Endothelial cell (in vitro differentiated cells): Measurements from ENCODE around the gene DYNC1I1. TPM values are rescaled to one million over a fixed set of nuclear protein-coding genes. Genes with fewer than 3 reads are reported as not detected.

Source experiments
- DNase-seq: peaks from one replicate; pipeline ENCODE4 v3.0.0; 2021; ENCODE audit warnings: low spot score
- H3K27ac Mint-ChIP-seq: one replicate; pipeline ENCODE4 v1.8.0; 2021; ENCODE audit warnings: mixed read lengths, inconsistent platforms; ENCODE audit not compliant: unreplicated experiment
- H3K27me3 Mint-ChIP-seq: one replicate; pipeline ENCODE4 v1.8.0; 2021; ENCODE audit warnings: mild to moderate bottlenecking, moderate library complexity, mixed read lengths, inconsistent platforms; ENCODE audit not compliant: unreplicated experiment
- H3K36me3 Mint-ChIP-seq: one replicate; pipeline ENCODE4 v1.8.0; 2021; ENCODE audit warnings: mild to moderate bottlenecking, low read depth, mixed read lengths, inconsistent platforms; ENCODE audit not compliant: unreplicated experiment
- H3K4me1 Mint-ChIP-seq: one replicate; pipeline ENCODE4 v1.8.0; 2021; ENCODE audit warnings: mild to moderate bottlenecking, mixed read lengths, inconsistent platforms; ENCODE audit not compliant: unreplicated experiment
- H3K4me3 Mint-ChIP-seq: one replicate; pipeline ENCODE4 v1.8.0; 2021; ENCODE audit warnings: mild to moderate bottlenecking, mixed read lengths, inconsistent platforms; ENCODE audit not compliant: unreplicated experiment
- H3K9me3 Mint-ChIP-seq: one replicate; pipeline ENCODE4 v1.8.0; 2021; ENCODE audit warnings: mixed read lengths, inconsistent platforms; ENCODE audit not compliant: unreplicated experiment
- total RNA-seq: library from RNA; stranded (reverse); fragmentation: NEBNext Ultra II Directional; extraction: Animal tissue kit (Norgen Biotek cat#: 25700); gene quantifications from one replicate; pipeline ENCODE4 v1.2.1, GENCODE V29; 2021; ENCODE audit not compliant: unreplicated experiment
- TF ChIP-seq, protein P1 (sequence below): fragments of 200-600 bp; sonication (generic); IDR thresholded peaks from one replicate; pipeline ENCODE4 v1.5.0; 2021; ENCODE audit warnings: antibody characterized with exemption; ENCODE audit not compliant: unreplicated experiment

DYNC1I1 gene
- total RNA-seq, 1 donor from 2014 or later, result 3.1 TPM

DNA sequence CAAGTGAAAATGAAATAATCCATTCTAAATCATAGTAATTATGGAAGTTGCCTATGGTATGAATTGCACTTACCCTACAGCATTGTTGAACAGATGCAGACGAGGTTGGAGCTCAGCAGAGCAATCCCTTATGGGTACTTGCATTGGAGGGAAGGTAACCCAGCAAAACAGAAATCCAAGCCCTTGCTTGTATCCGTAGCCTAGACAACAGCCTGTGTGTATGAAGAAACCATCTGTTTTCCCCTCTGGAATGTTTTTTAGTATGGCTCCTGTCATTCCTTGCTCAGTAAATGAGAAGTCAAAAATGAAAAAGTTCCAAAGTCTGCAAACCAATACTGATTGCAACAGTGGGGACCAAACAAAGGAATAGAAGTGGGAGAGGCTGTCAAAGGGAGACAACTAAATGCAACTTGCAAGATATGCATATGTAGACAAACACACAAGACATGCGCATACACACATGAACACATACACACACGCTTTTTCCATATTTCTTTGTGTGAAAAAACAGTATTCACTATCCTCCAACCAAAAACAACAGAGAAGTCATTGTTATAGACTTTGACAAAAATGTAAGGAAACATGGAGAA, 260.8 kb downstream of the DYNC1I1 start:
- Mint-ChIP-seq H3K9me3 (no peaks in the 10 kb centered on the region), H3K4me3 (no peak overlapping the region), H3K27ac (no peak overlapping the region), H3K27me3 (no peaks in the 10 kb centered on the region), H3K4me1 (peaks cover 3% of the 10 kb centered on the region), H3K36me3 (no peaks in the 10 kb centered on the region)
- TF ChIP-seq, protein P1, sequence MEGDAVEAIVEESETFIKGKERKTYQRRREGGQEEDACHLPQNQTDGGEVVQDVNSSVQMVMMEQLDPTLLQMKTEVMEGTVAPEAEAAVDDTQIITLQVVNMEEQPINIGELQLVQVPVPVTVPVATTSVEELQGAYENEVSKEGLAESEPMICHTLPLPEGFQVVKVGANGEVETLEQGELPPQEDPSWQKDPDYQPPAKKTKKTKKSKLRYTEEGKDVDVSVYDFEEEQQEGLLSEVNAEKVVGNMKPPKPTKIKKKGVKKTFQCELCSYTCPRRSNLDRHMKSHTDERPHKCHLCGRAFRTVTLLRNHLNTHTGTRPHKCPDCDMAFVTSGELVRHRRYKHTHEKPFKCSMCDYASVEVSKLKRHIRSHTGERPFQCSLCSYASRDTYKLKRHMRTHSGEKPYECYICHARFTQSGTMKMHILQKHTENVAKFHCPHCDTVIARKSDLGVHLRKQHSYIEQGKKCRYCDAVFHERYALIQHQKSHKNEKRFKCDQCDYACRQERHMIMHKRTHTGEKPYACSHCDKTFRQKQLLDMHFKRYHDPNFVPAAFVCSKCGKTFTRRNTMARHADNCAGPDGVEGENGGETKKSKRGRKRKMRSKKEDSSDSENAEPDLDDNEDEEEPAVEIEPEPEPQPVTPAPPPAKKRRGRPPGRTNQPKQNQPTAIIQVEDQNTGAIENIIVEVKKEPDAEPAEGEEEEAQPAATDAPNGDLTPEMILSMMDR, result no peak
- DNase-seq, result no peak

DNA sequence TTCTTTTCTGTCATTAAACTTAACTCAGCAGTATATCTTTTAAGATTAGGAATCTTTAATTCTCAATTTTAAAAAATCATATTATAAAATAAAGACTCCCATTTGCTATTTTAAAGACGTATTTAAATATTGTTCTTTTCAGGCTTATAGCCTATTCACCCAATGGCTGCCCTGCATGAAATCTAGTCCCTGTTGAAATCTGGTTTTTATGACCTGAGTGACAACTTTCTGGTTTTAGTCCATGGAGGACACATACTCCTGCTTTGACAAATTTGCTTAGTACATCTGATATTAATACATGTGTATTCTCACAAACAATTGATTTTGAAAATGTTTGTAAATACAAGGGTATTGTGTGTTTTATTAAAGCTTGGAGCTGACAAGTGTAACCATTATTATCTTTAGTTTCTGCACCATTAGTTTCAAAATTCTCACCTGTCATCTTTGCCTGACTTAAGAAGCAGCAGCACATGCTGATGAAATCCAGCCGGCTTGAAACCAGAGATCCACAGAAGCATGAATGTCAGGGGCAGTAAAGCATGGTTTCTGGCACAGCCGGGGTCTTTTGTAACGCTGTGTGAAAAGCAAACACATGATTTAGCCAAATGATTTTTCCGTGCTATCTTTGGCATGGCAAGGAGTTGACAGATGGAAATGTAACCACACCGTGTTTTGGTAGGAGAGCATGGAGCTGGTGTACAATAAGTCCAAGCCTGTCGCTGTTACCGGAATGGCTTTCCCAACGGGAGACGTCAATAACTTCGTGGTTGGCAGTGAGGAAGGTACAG, 262.8 kb downstream of the DYNC1I1 start:
- DNase-seq, result no peak
- H3K4me3 Mint-ChIP-seq, result no peak overlapping the region
- H3K36me3 Mint-ChIP-seq, result no peaks in the 10 kb centered on the region
- TF ChIP-seq, protein P1, result no peak
- no peaks in the 10 kb centered on the region for H3K27me3 Mint-ChIP-seq
- H3K9me3 Mint-ChIP-seq, result no peaks in the 10 kb centered on the region
- no peaks in the 10 kb centered on the region for H3K4me1 Mint-ChIP-seq
- no peak overlapping the region for H3K27ac Mint-ChIP-seq

DNA sequence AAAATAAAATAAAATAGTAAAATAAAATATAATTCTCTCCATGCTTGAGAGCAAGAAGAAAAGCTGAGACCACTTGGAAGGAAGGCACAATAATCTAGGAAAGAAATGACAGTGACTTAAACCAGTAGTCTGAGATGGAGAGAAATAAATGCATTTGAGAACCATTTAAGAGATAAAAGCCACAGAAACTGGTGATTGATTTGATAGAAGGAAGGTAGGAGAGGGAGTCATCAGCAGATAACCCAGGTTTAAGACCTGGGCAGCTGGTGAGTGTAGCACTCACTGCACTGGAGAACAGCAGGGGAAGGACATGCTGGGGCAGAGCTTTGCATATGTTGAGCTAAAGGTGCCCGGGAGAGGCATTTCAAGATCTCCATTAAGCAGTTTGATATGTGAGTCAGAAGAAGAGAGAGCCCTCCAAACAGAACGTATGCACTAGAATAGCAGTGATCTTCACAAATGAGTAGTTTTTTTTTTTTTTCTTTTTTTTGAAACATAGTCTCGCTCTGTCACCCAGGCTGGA, 268.0 kb downstream of the DYNC1I1 start:
- no peak overlapping the region for H3K27ac Mint-ChIP-seq
- H3K4me3 Mint-ChIP-seq, result no peak overlapping the region
- no peaks in the 10 kb centered on the region for H3K36me3 Mint-ChIP-seq
- TF ChIP-seq, protein P1, result no peak
- no peaks in the 10 kb centered on the region for H3K4me1 Mint-ChIP-seq
- DNase-seq, result no peak
- H3K27me3 Mint-ChIP-seq, result no peaks in the 10 kb centered on the region
- H3K9me3 Mint-ChIP-seq, result no peaks in the 10 kb centered on the region

DNA sequence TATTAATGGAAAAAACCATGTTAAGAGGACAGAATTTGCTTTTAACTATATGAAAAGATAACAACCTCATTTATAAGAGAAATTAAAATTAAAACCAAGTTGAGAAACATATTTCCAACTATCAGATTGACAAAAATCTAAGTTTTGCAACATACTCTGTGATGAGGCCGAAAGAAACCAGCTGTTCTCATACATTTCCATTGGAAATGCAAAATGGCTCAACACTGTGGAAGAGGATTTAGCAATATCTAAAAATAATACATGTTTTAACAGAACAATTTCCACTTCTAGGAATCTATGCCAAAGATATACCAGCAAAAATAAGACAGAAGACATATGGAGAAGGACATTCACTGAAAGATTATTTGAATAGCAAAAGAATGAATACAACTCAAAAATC, 268.8 kb downstream of the DYNC1I1 start:
- no peaks in the 10 kb centered on the region for H3K4me1 Mint-ChIP-seq
- no peaks in the 10 kb centered on the region for H3K36me3 Mint-ChIP-seq
- H3K9me3 Mint-ChIP-seq, result no peaks in the 10 kb centered on the region
- H3K27me3 Mint-ChIP-seq, result no peaks in the 10 kb centered on the region
- H3K27ac Mint-ChIP-seq, result no peak overlapping the region
- no peak overlapping the region for H3K4me3 Mint-ChIP-seq
- DNase-seq, result no peak
- TF ChIP-seq, protein P1, result no peak

DNA sequence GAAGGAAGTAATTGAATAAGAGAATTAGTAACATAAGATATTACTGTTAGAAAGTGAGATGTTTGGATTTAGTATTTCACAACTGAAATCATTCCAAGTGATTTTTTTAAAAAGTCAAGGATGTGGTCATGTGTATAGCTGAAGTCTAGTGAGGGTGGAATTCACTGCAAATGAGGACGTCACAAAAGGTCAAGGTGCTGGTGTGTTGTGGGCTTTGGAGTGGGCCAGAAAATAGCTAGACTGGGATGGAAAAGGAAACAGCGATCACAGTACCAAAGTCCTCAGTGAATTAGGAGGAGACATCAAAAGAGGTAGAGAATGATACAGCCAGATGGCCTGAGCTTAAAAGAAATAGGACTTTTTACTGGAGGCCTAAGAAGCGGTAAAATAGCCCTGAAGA, 272.8 kb downstream of the DYNC1I1 start:
- Mint-ChIP-seq H3K9me3 (no peaks in the 10 kb centered on the region), H3K27me3 (no peaks in the 10 kb centered on the region), H3K4me1 (no peaks in the 10 kb centered on the region), H3K27ac (no peak overlapping the region), H3K36me3 (no peaks in the 10 kb centered on the region), H3K4me3 (no peak overlapping the region)
- DNase-seq, result no peak
- TF ChIP-seq, protein P1, result no peak
